ENCODE measurements around the gene L2HGDH. TPM values are rescaled to one million over a fixed set of nuclear protein-coding genes. Genes with fewer than 3 reads are reported as not detected.

L2HGDH gene
- total RNA-seq, 1 experiment from 2014 or later = 22.6 TPM

DNA sequence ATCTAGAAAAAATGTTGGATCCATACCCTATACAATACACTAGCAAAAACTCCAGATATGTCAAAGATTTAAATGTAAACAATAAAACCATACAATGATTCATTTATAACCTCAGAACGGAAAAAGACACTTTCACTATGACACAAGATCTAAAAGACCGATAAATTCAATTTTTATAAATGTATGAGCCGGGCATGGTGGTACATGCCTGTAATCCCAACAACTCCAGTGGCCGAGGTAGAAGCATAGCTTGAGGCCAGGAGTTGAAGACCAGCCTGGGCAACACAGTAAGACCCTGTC is 78.1 kb downstream of the L2HGDH start:
- no peak overlapping the region for H3K23ac ChIP-seq (ENCODE audit: insufficient read length, low read depth, low read length)
- DNase-seq = no peak
- H3K79me2 ChIP-seq (ENCODE audit: insufficient read depth, low read length) = 0 out of 2 replicates have a peak, but pooled peaks cover 2% of the 10 kb centered on the region
- H4K20me1 ChIP-seq (ENCODE audit: control insufficient read depth, insufficient read depth, insufficient read length) = no peaks in the 10 kb centered on the region
- no CpG with 5 or more reads among the region's 4 CpGs for WGBS (ENCODE audit: extremely low coverage, insufficient read length, low lambda C conversion rate)
- no peak overlapping the region for H3K27ac ChIP-seq (ENCODE audit: insufficient read length, low read depth, low read length)
- Mint-ChIP-seq H3K27me3 (ENCODE audit: low read depth) (no peaks in the 10 kb centered on the region), H3K4me1 (peaks cover 18 to 22% of the 10 kb centered on the region in 2 experiments), H3K36me3 (ENCODE audit: insufficient read depth in 1 of 3, low read depth in 3 of 3) (peaks cover under 1 to 4% (median 1%) of the 10 kb centered on the region in 3 experiments; a peak in 5 of 7 replicates), H3K27ac (no peak overlapping the region), H3K4me3 (no peak overlapping the region), H3K9me3 (no peaks in the 10 kb centered on the region; a peak in 1 of 5 replicates)
- H2BK15ac ChIP-seq (ENCODE audit: low read depth, low read length) = no peak overlapping the region
- no peak overlapping the region for H4K8ac ChIP-seq (replicated peaks; ENCODE audit: insufficient read length, low read depth, low read length)
- no peaks in the 10 kb centered on the region for H3K4me1 ChIP-seq (ENCODE audit: insufficient read depth, low read length)
- no peaks in the 10 kb centered on the region for H3K79me1 ChIP-seq (ENCODE audit: insufficient read depth, low read depth, low read length, poor library complexity, severe bottlenecking)
- H3K9ac ChIP-seq (ENCODE audit: extremely low read depth, insufficient read length, low read length) = no peak overlapping the region
- H3K14ac ChIP-seq (ENCODE audit: insufficient read depth, low read length) = no peak overlapping the region
- H2BK20ac ChIP-seq (ENCODE audit: low read depth, low read length, poor library complexity, severe bottlenecking) = no peak overlapping the region
- no peak overlapping the region for H2BK12ac ChIP-seq (ENCODE audit: insufficient read length, low read depth, low read length)
- no peak overlapping the region for H3K4ac ChIP-seq (ENCODE audit: low read depth, low read length)
- no peak overlapping the region for H3K56ac ChIP-seq (ENCODE audit: insufficient read length, low read depth, low read length)
- no peak overlapping the region for H3T11ph ChIP-seq (ENCODE audit: low read length)
- H3K9me3 ChIP-seq (ENCODE audit: control insufficient read depth, low read depth, low read length) = no peaks in the 10 kb centered on the region
- no peak overlapping the region for H2BK120ac ChIP-seq (ENCODE audit: low read depth, low read length, poor library complexity, severe bottlenecking)
- no peak overlapping the region for H3K18ac ChIP-seq (ENCODE audit: insufficient read length, low read depth, low read length)
- H2AFZ ChIP-seq (ENCODE audit: low read length) = no peak overlapping the region
- H3K23me2 ChIP-seq (ENCODE audit: insufficient read length, low read depth, low read length, poor library complexity, severe bottlenecking) = peaks cover 7% of the 10 kb centered on the region
- H3K4me2 ChIP-seq (ENCODE audit: insufficient read depth, insufficient read length, low read length) = no peak overlapping the region
- TF ChIP-seq, protein P1, sequence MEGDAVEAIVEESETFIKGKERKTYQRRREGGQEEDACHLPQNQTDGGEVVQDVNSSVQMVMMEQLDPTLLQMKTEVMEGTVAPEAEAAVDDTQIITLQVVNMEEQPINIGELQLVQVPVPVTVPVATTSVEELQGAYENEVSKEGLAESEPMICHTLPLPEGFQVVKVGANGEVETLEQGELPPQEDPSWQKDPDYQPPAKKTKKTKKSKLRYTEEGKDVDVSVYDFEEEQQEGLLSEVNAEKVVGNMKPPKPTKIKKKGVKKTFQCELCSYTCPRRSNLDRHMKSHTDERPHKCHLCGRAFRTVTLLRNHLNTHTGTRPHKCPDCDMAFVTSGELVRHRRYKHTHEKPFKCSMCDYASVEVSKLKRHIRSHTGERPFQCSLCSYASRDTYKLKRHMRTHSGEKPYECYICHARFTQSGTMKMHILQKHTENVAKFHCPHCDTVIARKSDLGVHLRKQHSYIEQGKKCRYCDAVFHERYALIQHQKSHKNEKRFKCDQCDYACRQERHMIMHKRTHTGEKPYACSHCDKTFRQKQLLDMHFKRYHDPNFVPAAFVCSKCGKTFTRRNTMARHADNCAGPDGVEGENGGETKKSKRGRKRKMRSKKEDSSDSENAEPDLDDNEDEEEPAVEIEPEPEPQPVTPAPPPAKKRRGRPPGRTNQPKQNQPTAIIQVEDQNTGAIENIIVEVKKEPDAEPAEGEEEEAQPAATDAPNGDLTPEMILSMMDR (conservative IDR thresholded peaks at IDR 0.05) = no peak
- H4K91ac ChIP-seq (ENCODE audit: insufficient read length, low read depth, low read length) = no peak overlapping the region
- no peaks in the 10 kb centered on the region for H3K27me3 ChIP-seq (ENCODE audit: insufficient read depth, low read length)
- H2AK5ac ChIP-seq (ENCODE audit: insufficient read length, low read length) = no peak overlapping the region
- no peak overlapping the region for H2BK5ac ChIP-seq (ENCODE audit: insufficient read length, low read length)
- H4K5ac ChIP-seq (ENCODE audit: insufficient read length, low read depth, low read length) = no peak overlapping the region

All from H9 (cell line).